A549 (cell line): ENCODE results near the gene MRPL30.

Experiments
- BHLHE40 ChIP-seq: IDR thresholded peaks from 2 replicates; pipeline ENCODE4 v1.6.1; 2012; ENCODE audit warnings: low read depth, low read length, inconsistent platforms
- EP300 ChIP-seq, 2 experiments: fragments of >200 bp; sonication (Bioruptor Twin); formaldehyde crosslinking; IDR thresholded peaks; 2 replicates in 1 of 2; 3 replicates in 1 of 2; pipeline ENCODE4 v1.6.1; 2016 to 2017
- FOSL2 ChIP-seq, 2 experiments: fragments of 450-650 bp in 1 of 2; fragments of >200 bp in 1 of 2; sonication (Bioruptor Twin) in 1 of 2; formaldehyde crosslinking; IDR thresholded peaks; 2 replicates each; pipeline versions ENCODE4 v1.5.0 to v1.6.1; 2016 to 2020; ENCODE audit warnings: mild to moderate bottlenecking in 1 of 2, moderate library complexity in 1 of 2
- MAFK ChIP-seq: fragments of 450-650 bp; IDR thresholded peaks from 2 replicates; pipeline ENCODE4 v1.6.1; 2014; ENCODE audit not compliant: partially characterized antibody
- NR3C1 ChIP-seq: fragments of >200 bp; sonication (Bioruptor Twin); formaldehyde crosslinking; IDR thresholded peaks from 3 replicates; pipeline ENCODE4 v1.6.1; 2017
- POLR2A ChIP-seq: IDR thresholded peaks from 2 replicates; pipeline ENCODE4 v1.6.1; 2012; ENCODE audit warnings: mild to moderate bottlenecking, low read length
- SMC3 ChIP-seq: fragments of >200 bp; sonication (Bioruptor Twin); formaldehyde crosslinking; IDR thresholded peaks from 3 replicates; pipeline ENCODE4 v1.6.1; 2018; ENCODE audit warnings: inconsistent platforms
- ZC3H11A ChIP-seq: fragments of 450-650 bp; IDR thresholded peaks from 2 replicates; pipeline ENCODE4 v1.6.1; 2014; ENCODE audit warnings: antibody characterized with exemption, mild to moderate bottlenecking
- ZFP36 ChIP-seq: fragments of 450-650 bp; IDR thresholded peaks from 2 replicates; pipeline ENCODE4 v1.6.1; 2014; ENCODE audit warnings: borderline replicate concordance; ENCODE audit not compliant: partially characterized antibody
- TF ChIP-seq, protein P1 (sequence below): fragments of >200 bp; sonication (Bioruptor Twin); formaldehyde crosslinking; IDR thresholded peaks from 3 replicates; pipeline ENCODE4 v1.5.1; 2016
- TF ChIP-seq, protein P2 (sequence below): fragments of 450-650 bp; IDR thresholded peaks from 2 replicates; pipeline ENCODE4 v1.6.1; 2014; ENCODE audit warnings: antibody characterized with exemption
- TF ChIP-seq, protein P3 (sequence below): fragments of 200-600 bp; sonication (generic); IDR thresholded peaks from 2 replicates; pipeline ENCODE4 v1.6.1; 2016; ENCODE audit warnings: antibody characterized with exemption, mild to moderate bottlenecking, moderate library complexity

DNA sequence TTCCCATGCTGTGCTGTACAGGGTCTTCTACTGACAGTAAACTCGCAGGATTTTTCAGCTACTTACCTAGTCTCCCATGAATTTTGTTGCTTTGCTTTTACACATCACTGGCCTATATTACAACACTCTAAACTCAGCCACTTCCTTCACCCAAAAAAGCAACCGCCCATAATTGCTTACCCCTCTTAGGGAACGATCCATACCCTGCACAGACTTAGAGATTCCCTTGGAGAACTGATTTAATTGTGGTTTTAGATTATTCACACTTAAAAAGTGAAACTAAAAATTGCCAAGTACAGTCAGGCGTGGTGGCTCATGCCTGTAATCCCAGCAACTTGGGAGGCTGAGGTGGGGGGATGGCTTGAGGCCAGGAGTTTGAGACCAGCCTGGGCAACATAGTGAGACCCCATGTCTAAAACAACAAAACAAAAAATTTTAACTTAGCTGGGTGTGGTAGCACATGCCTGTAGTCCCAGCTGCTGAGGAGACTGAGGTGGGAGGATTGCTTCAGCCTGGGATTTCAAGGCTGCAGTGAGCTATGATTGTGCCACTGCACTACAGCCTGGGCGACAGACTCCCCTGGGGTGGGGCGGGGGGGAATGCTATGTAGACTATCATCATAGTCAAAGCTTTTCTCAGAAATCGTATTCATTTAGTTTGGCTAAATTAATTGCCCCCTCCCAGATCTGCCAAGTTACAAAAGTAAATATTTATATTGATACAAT is 19.3 kb downstream of the MRPL30 start:
- TF ChIP-seq, protein P1, sequence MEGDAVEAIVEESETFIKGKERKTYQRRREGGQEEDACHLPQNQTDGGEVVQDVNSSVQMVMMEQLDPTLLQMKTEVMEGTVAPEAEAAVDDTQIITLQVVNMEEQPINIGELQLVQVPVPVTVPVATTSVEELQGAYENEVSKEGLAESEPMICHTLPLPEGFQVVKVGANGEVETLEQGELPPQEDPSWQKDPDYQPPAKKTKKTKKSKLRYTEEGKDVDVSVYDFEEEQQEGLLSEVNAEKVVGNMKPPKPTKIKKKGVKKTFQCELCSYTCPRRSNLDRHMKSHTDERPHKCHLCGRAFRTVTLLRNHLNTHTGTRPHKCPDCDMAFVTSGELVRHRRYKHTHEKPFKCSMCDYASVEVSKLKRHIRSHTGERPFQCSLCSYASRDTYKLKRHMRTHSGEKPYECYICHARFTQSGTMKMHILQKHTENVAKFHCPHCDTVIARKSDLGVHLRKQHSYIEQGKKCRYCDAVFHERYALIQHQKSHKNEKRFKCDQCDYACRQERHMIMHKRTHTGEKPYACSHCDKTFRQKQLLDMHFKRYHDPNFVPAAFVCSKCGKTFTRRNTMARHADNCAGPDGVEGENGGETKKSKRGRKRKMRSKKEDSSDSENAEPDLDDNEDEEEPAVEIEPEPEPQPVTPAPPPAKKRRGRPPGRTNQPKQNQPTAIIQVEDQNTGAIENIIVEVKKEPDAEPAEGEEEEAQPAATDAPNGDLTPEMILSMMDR = no peak
- TF ChIP-seq POLR2A (no peak), SMC3 (no peak), BHLHE40 (no peak), ZFP36 (no peak), ZC3H11A (no peak), MAFK (no peak), FOSL2 (IDR thresholded peaks at IDR 0.05) (no peak), FOSL2 (CRISPR knock-in tag; IDR thresholded peaks at IDR 0.05) (no peak), EP300 (IDR thresholded peaks at IDR 0.05) (no peak), NR3C1 (no peak)
- TF ChIP-seq, protein P2, sequence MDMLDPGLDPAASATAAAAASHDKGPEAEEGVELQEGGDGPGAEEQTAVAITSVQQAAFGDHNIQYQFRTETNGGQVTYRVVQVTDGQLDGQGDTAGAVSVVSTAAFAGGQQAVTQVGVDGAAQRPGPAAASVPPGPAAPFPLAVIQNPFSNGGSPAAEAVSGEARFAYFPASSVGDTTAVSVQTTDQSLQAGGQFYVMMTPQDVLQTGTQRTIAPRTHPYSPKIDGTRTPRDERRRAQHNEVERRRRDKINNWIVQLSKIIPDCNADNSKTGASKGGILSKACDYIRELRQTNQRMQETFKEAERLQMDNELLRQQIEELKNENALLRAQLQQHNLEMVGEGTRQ = no peak
- TF ChIP-seq, protein P3, sequence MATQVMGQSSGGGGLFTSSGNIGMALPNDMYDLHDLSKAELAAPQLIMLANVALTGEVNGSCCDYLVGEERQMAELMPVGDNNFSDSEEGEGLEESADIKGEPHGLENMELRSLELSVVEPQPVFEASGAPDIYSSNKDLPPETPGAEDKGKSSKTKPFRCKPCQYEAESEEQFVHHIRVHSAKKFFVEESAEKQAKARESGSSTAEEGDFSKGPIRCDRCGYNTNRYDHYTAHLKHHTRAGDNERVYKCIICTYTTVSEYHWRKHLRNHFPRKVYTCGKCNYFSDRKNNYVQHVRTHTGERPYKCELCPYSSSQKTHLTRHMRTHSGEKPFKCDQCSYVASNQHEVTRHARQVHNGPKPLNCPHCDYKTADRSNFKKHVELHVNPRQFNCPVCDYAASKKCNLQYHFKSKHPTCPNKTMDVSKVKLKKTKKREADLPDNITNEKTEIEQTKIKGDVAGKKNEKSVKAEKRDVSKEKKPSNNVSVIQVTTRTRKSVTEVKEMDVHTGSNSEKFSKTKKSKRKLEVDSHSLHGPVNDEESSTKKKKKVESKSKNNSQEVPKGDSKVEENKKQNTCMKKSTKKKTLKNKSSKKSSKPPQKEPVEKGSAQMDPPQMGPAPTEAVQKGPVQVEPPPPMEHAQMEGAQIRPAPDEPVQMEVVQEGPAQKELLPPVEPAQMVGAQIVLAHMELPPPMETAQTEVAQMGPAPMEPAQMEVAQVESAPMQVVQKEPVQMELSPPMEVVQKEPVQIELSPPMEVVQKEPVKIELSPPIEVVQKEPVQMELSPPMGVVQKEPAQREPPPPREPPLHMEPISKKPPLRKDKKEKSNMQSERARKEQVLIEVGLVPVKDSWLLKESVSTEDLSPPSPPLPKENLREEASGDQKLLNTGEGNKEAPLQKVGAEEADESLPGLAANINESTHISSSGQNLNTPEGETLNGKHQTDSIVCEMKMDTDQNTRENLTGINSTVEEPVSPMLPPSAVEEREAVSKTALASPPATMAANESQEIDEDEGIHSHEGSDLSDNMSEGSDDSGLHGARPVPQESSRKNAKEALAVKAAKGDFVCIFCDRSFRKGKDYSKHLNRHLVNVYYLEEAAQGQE = no peak
